GM12878 (cell line): ENCODE measurements around the gene NADSYN1. TPM values are rescaled to one million over a fixed set of nuclear protein-coding genes. Genes with fewer than 3 reads are reported as not detected.

Source experiments
- ATAC-seq: fragments of 200-7000 bp; cut with Tn5 transposase; 3 replicates; pipeline ENCODE4 v1.9.1; 2020; ENCODE audit warnings: mild to moderate bottlenecking, moderate library complexity
- BruUV-seq: library from RNA; stranded (reverse); fragments of 400-500 nt; replicated peaks from 2 replicates; lab custom pipeline; 2021; lab: Mats Ljungman, UMichigan
- CTCF ChIA-PET: fragments of 300-600 bp; sonication (Branson Sonifier 250); formaldehyde crosslinking; extraction: SDS; loops from one replicate; lab custom pipeline; 2021; ENCODE audit warnings: inconsistent platforms; lab: Yijun Ruan, JAX
- POLR2A ChIA-PET: fragments of 350-600 bp; formaldehyde crosslinking; extraction: SDS; loops from one replicate; lab custom pipeline; 2021; ENCODE audit warnings: inconsistent platforms; lab: Charles Lee
- RAD21 ChIA-PET: fragments of 300-600 bp; sonication (Branson Sonifier 250); formaldehyde crosslinking; loops from one replicate; lab custom pipeline; 2023; ENCODE audit warnings: antibody characterized with exemption; ENCODE audit not compliant: unreplicated experiment; lab: Charles Lee
- SMC1A ChIA-PET: fragments of 300-600 bp; sonication (Branson Sonifier 250); formaldehyde crosslinking; loops from one replicate; lab custom pipeline; 2023; ENCODE audit not compliant: unreplicated experiment, uncharacterized antibody; lab: Charles Lee
- DNase-seq: peaks from one replicate; pipeline ENCODE4 v3.0.0-alpha.2; 2011; ENCODE audit warnings: low read depth, low spot score
- FAIRE-seq: peaks from 3 replicates; lab custom pipeline; 2011; peaks lifted over from hg19 to GRCh38; lab: Jason Lieb, UNC
- H2AFZ ChIP-seq: 2 replicates; pipeline ENCODE4 v1.6.0; 2011; ENCODE audit warnings: low read depth, low read length, control low read depth; ENCODE audit not compliant: control insufficient read depth
- H3K27ac ChIP-seq: 2 replicates; pipeline ENCODE4 v1.5.1; 2011; ENCODE audit warnings: control low read depth; ENCODE audit not compliant: control insufficient read depth, insufficient read depth
- H3K27me3 ChIP-seq, 2 experiments: replicated peaks in 1 of 2; 2 replicates each; pipeline versions ENCODE4 v1.6.0 to v1.6.1; 2011; ENCODE audit warnings: low read length in 1 of 2; ENCODE audit not compliant: control insufficient read depth in 2 of 2, insufficient read depth in 2 of 2
- H3K36me3 ChIP-seq, 2 experiments: 2 replicates each; pipeline ENCODE4 v1.5.1; 2011; ENCODE audit warnings: low read length in 1 of 2; ENCODE audit not compliant: control insufficient read depth in 2 of 2, insufficient read depth in 2 of 2
- H3K4me1 ChIP-seq: 2 replicates; pipeline ENCODE4 v1.6.1; 2011; ENCODE audit warnings: mild to moderate bottlenecking, low read length, moderate library complexity, mixed read lengths; ENCODE audit not compliant: control insufficient read depth, insufficient read depth
- H3K4me2 ChIP-seq: 2 replicates; pipeline ENCODE4 v1.6.0; 2011; ENCODE audit warnings: control low read depth; ENCODE audit not compliant: control insufficient read depth, insufficient read depth
- H3K4me3 ChIP-seq: fragments of 200-600 bp; sonication (generic); 2 replicates; pipeline ENCODE4 v1.5.1; 2016
- H3K79me2 ChIP-seq: 2 replicates; pipeline ENCODE4 v1.6.0; 2011; ENCODE audit warnings: low read length; ENCODE audit not compliant: control insufficient read depth, insufficient read depth
- H3K9ac ChIP-seq: 2 replicates; pipeline ENCODE4 v1.8.0; 2011; ENCODE audit warnings: low read length, control low read depth, mixed read lengths; ENCODE audit not compliant: control insufficient read depth, insufficient read depth
- H3K9me3 ChIP-seq: replicated peaks from 3 replicates; pipeline ENCODE4 v1.5.1; 2011; ENCODE audit warnings: mild to moderate bottlenecking, low read length; ENCODE audit not compliant: control insufficient read depth, insufficient read depth
- H4K20me1 ChIP-seq: 2 replicates; pipeline ENCODE4 v1.6.0; 2011; ENCODE audit not compliant: control insufficient read depth, insufficient read depth
- BCLAF1 ChIP-seq: fragments of 450-650 bp; IDR thresholded peaks from 2 replicates; pipeline ENCODE4 v1.6.1; 2017; ENCODE audit warnings: antibody characterized with exemption, mild to moderate bottlenecking, moderate library complexity
- CBX5 ChIP-seq: sonication (generic); IDR thresholded peaks from 2 replicates; pipeline ENCODE4 v1.6.1; 2016; ENCODE audit warnings: low read depth, moderate library complexity, mild to moderate bottlenecking, inconsistent platforms
- CTCF ChIP-seq, 3 experiments: IDR thresholded peaks in 2 of 3; conservative IDR thresholded peaks in 1 of 3; 2 replicates each; pipeline ENCODE4 v1.5.1; 2011; ENCODE audit warnings: low read depth in 3 of 3, low read length in 3 of 3, mild to moderate bottlenecking in 3 of 3, control low read depth in 2 of 3, moderate library complexity in 2 of 3, inconsistent platforms in 1 of 3, mixed read lengths in 1 of 3; ENCODE audit not compliant: control insufficient read depth in 2 of 3, insufficient read depth in 1 of 3; ENCODE audit errors: extremely low read depth in 1 of 3
- ELK1 ChIP-seq: IDR thresholded peaks from 2 replicates; pipeline ENCODE4 v1.6.1; 2012; ENCODE audit warnings: low read depth, low read length, improper control_type of control experiment
- EZH2 ChIP-seq: IDR thresholded peaks from 2 replicates; pipeline ENCODE4 v1.6.1; 2012; ENCODE audit warnings: low read depth, mild to moderate bottlenecking, control low read depth, inconsistent platforms, low read length, borderline replicate concordance; ENCODE audit not compliant: control insufficient read depth
- GABPA ChIP-seq: IDR thresholded peaks from 2 replicates; pipeline ENCODE4 v1.6.1; 2014; ENCODE audit warnings: antibody characterized with exemption, low read depth, mild to moderate bottlenecking, inconsistent platforms
- HCFC1 ChIP-seq: fragments of 150-350 bp; IDR thresholded peaks from 2 replicates; pipeline ENCODE4 v1.6.1; 2014; ENCODE audit warnings: low read length
- NRF1 ChIP-seq: conservative IDR thresholded peaks from 2 replicates; pipeline ENCODE4 v1.6.1; 2011; ENCODE audit warnings: mild to moderate bottlenecking, low read depth, low read length, improper control_type of control experiment
- PML ChIP-seq: IDR thresholded peaks from 2 replicates; pipeline ENCODE4 v1.6.1; 2012; ENCODE audit warnings: low read length, inconsistent platforms
- TCF3 ChIP-seq: IDR thresholded peaks from 2 replicates; pipeline ENCODE4 v1.6.1; 2012; ENCODE audit warnings: low read depth, mild to moderate bottlenecking, low read length, borderline replicate concordance; ENCODE audit not compliant: insufficient read depth
- USF2 ChIP-seq: IDR thresholded peaks from 2 replicates; pipeline ENCODE4 v1.6.1; 2011; ENCODE audit warnings: low read depth, low read length, improper control_type of control experiment, borderline replicate concordance
- ZNF384 ChIP-seq: IDR thresholded peaks from 2 replicates; pipeline ENCODE4 v1.6.1; 2012; ENCODE audit warnings: low read depth, mild to moderate bottlenecking, low read length, improper control_type of control experiment, borderline replicate concordance
- WGBS: methylation state at CpG from one replicate; pipeline ENCODE4 v1.1.6; 2016; ENCODE audit warnings: low lambda C conversion rate; ENCODE audit not compliant: insufficient replicate concordance, insufficient coverage; ENCODE audit errors: missing lambda C conversion rate; 5-methylcytosine and 5-hydroxymethylcytosine counted together
- in situ Hi-C: fragments of 300-500 bp; cut with MboI; formaldehyde crosslinking; loops from 9 replicates; pipeline ENCODE4 v1.14.3; 2018; ENCODE audit warnings: mixed read lengths
- intact Hi-C: fragments of 100-400 bp; cut with micrococcal nuclease; formaldehyde crosslinking; loops from one replicate; pipeline ENCODE4 v1.14.2; 2022; ENCODE audit not compliant: unreplicated experiment
- polyA plus RNA-seq, 11 experiments: library from polyadenylated mRNA; depleted of rRNA in 4 of 11; unstranded in 6 of 11; stranded (reverse) in 5 of 11; fragments of >200 nt; fragmentation: Nextera tagmentation in 4 of 11; fragmentation: Illumina TruSeq in 1 of 11; extraction: Ambion mirVana in 4 of 11; extraction: Trizol in 1 of 11; gene quantifications; 1 replicate in 1 of 11; 2 replicates in 10 of 11; pipeline versions ENCODE4 v1.2.1 to v1.2.3, GENCODE V29; 2011 to 2016; ENCODE audit warnings: inconsistent platforms in 2 of 11, missing spikeins in 2 of 11, low read depth in 1 of 11
- total RNA-seq, 4 experiments: library from RNA; depleted of rRNA in 3 of 4; stranded (reverse); fragments of >200 nt in 3 of 4; fragmentation: Illumina TruSeq in 1 of 4; extraction: Trizol in 1 of 4; gene quantifications; 2 replicates each; pipeline versions ENCODE4 v1.2.1 to v1.2.3, GENCODE V29; 2013 to 2021

The NADSYN1 gene
- total and polyA plus RNA-seq, 10 of the 15 experiments (the other 5 are each of a cell fraction or from before 2014, with no cell fraction given), result 12.2 to 90.2 (median 69.5) TPM

- H3K4me2 ChIP-seq, result no peak overlapping the region
- 89% methylated on average over 12 of the region's 12 CpGs for WGBS
- TF ChIP-seq CTCF (IDR thresholded peaks at IDR 0.05 in 2 of 3, conservative IDR thresholded peaks at IDR 0.05 in 1 of 3; ENCODE audit: control insufficient read depth in 2 of 3, extremely low read depth in 1 of 3, insufficient read depth in 1 of 3, low read depth in 3 of 3, low read length in 3 of 3) (no peak), USF2 (no peak), ZNF384 (no peak), NRF1 (no peak), CBX5 (no peak), GABPA (no peak), TCF3 (no peak), ELK1 (no peak), EZH2 (no peak), HCFC1 (no peak), BCLAF1 (no peak), PML (no peak)
Observed at GRCh38 chr11:71545405-71545966, 92.5 kb downstream of the NADSYN1 start.

More at GRCh38 chr11:71545405-71545966, 92.5 kb downstream of the NADSYN1 start:
- H4K20me1 ChIP-seq, result no peaks in the 10 kb centered on the region
- ChIA-PET RAD21 (no interaction called here), CTCF (interaction anchor here (0.6 to 1.0 kb wide), 2 partner anchors 18 to 862 kb away, joined by 3 read pairs; no protein-coding TSS in a partner anchor), SMC1A (no interaction called here), POLR2A (no interaction called here)
- intact Hi-C loops (no loop called here), in situ Hi-C loops (no loop called here)
- H3K9me3 ChIP-seq, result peaks cover 35% of the 10 kb centered on the region
- H3K79me2 ChIP-seq, result no peaks in the 10 kb centered on the region
- DNase-seq, result no peak
- no peak overlapping the region for H2AFZ ChIP-seq
- no peak overlapping the region for H3K27ac ChIP-seq
- H3K4me3 ChIP-seq, result no peak overlapping the region
- no peaks in the 10 kb centered on the region for H3K27me3 ChIP-seq
- ATAC-seq, result no peak
- BruUV-seq, result no TSS peak
- H3K4me1 ChIP-seq, result peaks cover 34% of the 10 kb centered on the region
- H3K36me3 ChIP-seq, result no peaks in the 10 kb centered on the region
- no peak overlapping the region for H3K9ac ChIP-seq
- no peak for FAIRE-seq
